HepG2 (cell line): ENCODE results near the gene MARCHF2. TPM values are rescaled to one million over a fixed set of nuclear protein-coding genes. Genes with fewer than 3 reads are reported as not detected.

ENCODE experiments used
- ASH2L ChIP-seq: fragments of 300-600, 200-600 bp; sonication (generic); IDR thresholded peaks from 2 replicates; pipeline ENCODE4 v1.7.0; 2017; ENCODE audit warnings: low read depth, mild to moderate bottlenecking, moderate library complexity, mixed read lengths, low read length; ENCODE audit not compliant: insufficient read length
- ATF7 ChIP-seq, 2 experiments: fragments of 450-650 bp in 1 of 2; sonication (generic) in 1 of 2; formaldehyde crosslinking in 1 of 2; IDR thresholded peaks; 2 replicates each; pipeline versions ENCODE4 v1.4.0 to v1.6.1; 2016 to 2020; ENCODE audit warnings: antibody characterized with exemption in 1 of 2, mild to moderate bottlenecking in 1 of 2, missing genetic modification reagents in 1 of 2
- CBFB ChIP-seq: sonication (generic); formaldehyde crosslinking; IDR thresholded peaks from 2 replicates; pipeline ENCODE4 v1.4.0; 2020; ENCODE audit warnings: missing genetic modification reagents
- CHCHD3 ChIP-seq: sonication (generic); formaldehyde crosslinking; IDR thresholded peaks from 2 replicates; pipeline ENCODE4 v1.8.0; 2022; ENCODE audit warnings: mild to moderate bottlenecking, missing genetic modification reagents, moderate library complexity
- DMAP1 ChIP-seq: IDR thresholded peaks from 2 replicates; pipeline ENCODE4 v1.6.1; 2016
- DNMT1 ChIP-seq: sonication (generic); formaldehyde crosslinking; IDR thresholded peaks from 2 replicates; pipeline ENCODE4 v1.5.1; 2020; ENCODE audit warnings: mild to moderate bottlenecking, missing genetic modification reagents
- FOXC1 ChIP-seq: sonication (generic); formaldehyde crosslinking; IDR thresholded peaks from 2 replicates; pipeline ENCODE4 v1.8.0; 2022; ENCODE audit warnings: mild to moderate bottlenecking, missing genetic modification reagents, borderline replicate concordance
- HDAC1 ChIP-seq: sonication (generic); formaldehyde crosslinking; IDR thresholded peaks from 2 replicates; pipeline ENCODE4 v1.5.1; 2020; ENCODE audit warnings: mild to moderate bottlenecking, missing genetic modification reagents
- MAZ ChIP-seq, 2 experiments: sonication (generic) in 1 of 2; formaldehyde crosslinking in 1 of 2; IDR thresholded peaks; 2 replicates each; pipeline versions ENCODE4 v1.5.0 to v1.6.1; 2012 to 2020; ENCODE audit warnings: low read depth in 2 of 2, mild to moderate bottlenecking in 2 of 2, borderline replicate concordance in 1 of 2, improper control_type of control experiment in 1 of 2, low read length in 1 of 2, missing genetic modification reagents in 1 of 2, moderate library complexity in 1 of 2
- MED1 ChIP-seq: sonication (generic); formaldehyde crosslinking; IDR thresholded peaks from 2 replicates; pipeline ENCODE4 v1.4.0; 2020; ENCODE audit warnings: missing genetic modification reagents
- NFKB2 ChIP-seq: sonication (generic); formaldehyde crosslinking; IDR thresholded peaks from 2 replicates; pipeline ENCODE4 v1.4.0; 2020; ENCODE audit warnings: missing genetic modification reagents, borderline replicate concordance
- NR2C2 ChIP-seq: sonication (generic); formaldehyde crosslinking; IDR thresholded peaks from 2 replicates; pipeline ENCODE4 v1.4.0; 2020; ENCODE audit warnings: missing genetic modification reagents, mild to moderate bottlenecking, moderate library complexity, borderline replicate concordance
- NR3C1 ChIP-seq: sonication (generic); formaldehyde crosslinking; IDR thresholded peaks from 2 replicates; pipeline ENCODE4 v1.4.0; 2020; ENCODE audit warnings: missing genetic modification reagents
- PBX2 ChIP-seq: IDR thresholded peaks from 2 replicates; pipeline ENCODE4 v1.6.1; 2016; ENCODE audit warnings: control low read depth
- SMARCE1 ChIP-seq: fragments of 450-650 bp; IDR thresholded peaks from 2 replicates; pipeline ENCODE4 v1.6.1; 2017; ENCODE audit warnings: borderline replicate concordance
- SNAI1 ChIP-seq: sonication (generic); formaldehyde crosslinking; IDR thresholded peaks from 2 replicates; pipeline ENCODE4 v1.5.0; 2020; ENCODE audit warnings: mild to moderate bottlenecking, missing genetic modification reagents, borderline replicate concordance
- ZBTB38 ChIP-seq: sonication (generic); formaldehyde crosslinking; IDR thresholded peaks from 2 replicates; pipeline ENCODE4 v1.5.1; 2020; ENCODE audit warnings: mild to moderate bottlenecking, missing genetic modification reagents
- ZBTB46 ChIP-seq: sonication (generic); formaldehyde crosslinking; IDR thresholded peaks from 2 replicates; pipeline ENCODE4 v1.4.0; 2020; ENCODE audit warnings: mild to moderate bottlenecking, missing genetic modification reagents, borderline replicate concordance
- ZBTB7B ChIP-seq: sonication (generic); formaldehyde crosslinking; IDR thresholded peaks from 2 replicates; pipeline ENCODE4 v1.4.0; 2020; ENCODE audit warnings: missing genetic modification reagents
- ZNF264 ChIP-seq: sonication (generic); formaldehyde crosslinking; IDR thresholded peaks from 2 replicates; pipeline ENCODE4 v1.4.0; 2020; ENCODE audit warnings: missing genetic modification reagents
- ZNF564 ChIP-seq: sonication (generic); formaldehyde crosslinking; IDR thresholded peaks from 2 replicates; pipeline ENCODE4 v1.8.1; 2023; ENCODE audit warnings: mild to moderate bottlenecking, missing genetic modification reagents
- ZSCAN21 ChIP-seq: sonication (generic); formaldehyde crosslinking; IDR thresholded peaks from 2 replicates; pipeline ENCODE4 v1.8.0; 2022; ENCODE audit warnings: mild to moderate bottlenecking, missing genetic modification reagents, moderate library complexity, borderline replicate concordance
- polyA plus RNA-seq, 8 experiments: library from polyadenylated mRNA; depleted of rRNA in 3 of 8; stranded (reverse) in 7 of 8; unstranded in 1 of 8; fragments of >200 nt; fragmentation: Illumina TruSeq in 4 of 8; extraction: Trizol in 4 of 8; gene quantifications; 2 replicates each; pipeline versions ENCODE4 v1.2.1 to v1.2.3, GENCODE V29; 2011 to 2016; ENCODE audit warnings: low read depth in 4 of 8, missing spikeins in 1 of 8, mixed read lengths in 1 of 8; ENCODE audit not compliant: insufficient read depth in 1 of 8
- total RNA-seq, 5 experiments: library from RNA; depleted of rRNA; stranded (reverse); fragments of >200 nt; fragmentation: Illumina TruSeq; extraction: Trizol; gene quantifications; 2 replicates each; pipeline ENCODE4 v1.2.3, GENCODE V29; 2016; ENCODE audit warnings: low read depth in 1 of 5
- TF ChIP-seq, protein P1 (sequence below): sonication (generic); formaldehyde crosslinking; IDR thresholded peaks from 2 replicates; pipeline ENCODE4 v1.4.0; 2020; ENCODE audit warnings: mild to moderate bottlenecking, missing genetic modification reagents
- TF ChIP-seq, protein P2 (sequence below): sonication (generic); formaldehyde crosslinking; IDR thresholded peaks from 2 replicates; pipeline ENCODE4 v1.4.0; 2020; ENCODE audit warnings: mild to moderate bottlenecking, missing genetic modification reagents

Gene MARCHF2
- total and polyA plus RNA-seq, 2 of the 13 experiments (the other 11 are each of a cell fraction or from before 2014, with no cell fraction given) = 12.7 to 13.0 TPM

- TF ChIP-seq, protein P1, sequence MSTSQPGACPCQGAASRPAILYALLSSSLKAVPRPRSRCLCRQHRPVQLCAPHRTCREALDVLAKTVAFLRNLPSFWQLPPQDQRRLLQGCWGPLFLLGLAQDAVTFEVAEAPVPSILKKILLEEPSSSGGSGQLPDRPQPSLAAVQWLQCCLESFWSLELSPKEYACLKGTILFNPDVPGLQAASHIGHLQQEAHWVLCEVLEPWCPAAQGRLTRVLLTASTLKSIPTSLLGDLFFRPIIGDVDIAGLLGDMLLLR (CRISPR knock-in tag) = no peak
- peak; percentile 30; the same call in 1 of the 2 replicates for TF ChIP-seq ZBTB38 (CRISPR knock-in tag)
- TF ChIP-seq DMAP1 = no peak
- no peak for TF ChIP-seq ATF7 (IDR thresholded peaks at IDR 0.05)
- 0 out of 2 replicates have a peak, but pooled peaks have one; percentile 55 for TF ChIP-seq ATF7 (CRISPR knock-in tag; IDR thresholded peaks at IDR 0.05)
- no peak for TF ChIP-seq NR3C1
- TF ChIP-seq PBX2 (CRISPR knock-in tag) = no peak
- peak; percentile 84 for TF ChIP-seq HDAC1 (CRISPR knock-in tag)
- no peak for TF ChIP-seq NR2C2 (CRISPR knock-in tag)
- peak; percentile 48 for TF ChIP-seq FOXC1 (CRISPR knock-in tag)
- TF ChIP-seq ZBTB7B (CRISPR knock-in tag) = peak; percentile 68; the same call in 1 of the 2 replicates
- no peak for TF ChIP-seq CHCHD3 (CRISPR knock-in tag)
- TF ChIP-seq ZSCAN21 (CRISPR knock-in tag) = peak; percentile 72
- no peak for TF ChIP-seq CBFB
- no peak for TF ChIP-seq SNAI1 (CRISPR knock-in tag)
- TF ChIP-seq ZNF264 (CRISPR knock-in tag) = no peak
- no peak for TF ChIP-seq ZBTB46 (CRISPR knock-in tag)
- TF ChIP-seq ZNF564 (CRISPR knock-in tag) = peak; percentile 97
- TF ChIP-seq ASH2L = no peak
- TF ChIP-seq, protein P2, sequence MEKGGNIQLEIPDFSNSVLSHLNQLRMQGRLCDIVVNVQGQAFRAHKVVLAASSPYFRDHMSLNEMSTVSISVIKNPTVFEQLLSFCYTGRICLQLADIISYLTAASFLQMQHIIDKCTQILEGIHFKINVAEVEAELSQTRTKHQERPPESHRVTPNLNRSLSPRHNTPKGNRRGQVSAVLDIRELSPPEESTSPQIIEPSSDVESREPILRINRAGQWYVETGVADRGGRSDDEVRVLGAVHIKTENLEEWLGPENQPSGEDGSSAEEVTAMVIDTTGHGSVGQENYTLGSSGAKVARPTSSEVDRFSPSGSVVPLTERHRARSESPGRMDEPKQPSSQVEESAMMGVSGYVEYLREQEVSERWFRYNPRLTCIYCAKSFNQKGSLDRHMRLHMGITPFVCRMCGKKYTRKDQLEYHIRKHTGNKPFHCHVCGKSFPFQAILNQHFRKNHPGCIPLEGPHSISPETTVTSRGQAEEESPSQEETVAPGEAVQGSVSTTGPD = no peak
- no peak for TF ChIP-seq MAZ (IDR thresholded peaks at IDR 0.05; ENCODE audit: borderline replicate concordance, low read depth, low read length)
- TF ChIP-seq MAZ (CRISPR knock-in tag; IDR thresholded peaks at IDR 0.05; ENCODE audit: low read depth) = peak; percentile 42; the same call in 1 of the 2 replicates
- TF ChIP-seq DNMT1 = no peak
- 0 out of 2 replicates have a peak, but pooled peaks have one; percentile 41 for TF ChIP-seq NFKB2 (CRISPR knock-in tag)
- TF ChIP-seq SMARCE1 = no peak
- peak; percentile 35; the same call in 1 of the 2 replicates for TF ChIP-seq MED1 (CRISPR knock-in tag)
These were observed 49.0 kb upstream of the MARCHF2 start, which contains the start of gene ANGPTL4 (continued) for GRCh38 chr19:8363803-8364771.
